IMR-90 (cell line): Measurements from ENCODE around the gene HERC3. TPM values are rescaled to one million over a fixed set of nuclear protein-coding genes. Genes with fewer than 3 reads are reported as not detected.

Experiments used
- ATAC-seq: fragments of 200-7000 bp; cut with Tn5 transposase; 2 replicates; pipeline ENCODE4 v1.9.1; 2020; ENCODE audit warnings: low read depth, mild to moderate bottlenecking, moderate library complexity
- BruUV-seq: library from RNA; stranded (reverse); fragments of 400-500 nt; replicated peaks from 2 replicates; lab custom pipeline; 2021; lab: Mats Ljungman, UMichigan
- CTCF ChIA-PET: fragments of 300-600 bp; formaldehyde crosslinking; extraction: SDS; loops from one replicate; lab custom pipeline; 2021; ENCODE audit warnings: antibody characterized with exemption; lab: Yijun Ruan, JAX
- POLR2A ChIA-PET: fragments of 300-600 bp; sonication (Branson Sonifier 250); formaldehyde crosslinking; loops from one replicate; lab custom pipeline; 2022; ENCODE audit warnings: antibody characterized with exemption; ENCODE audit not compliant: unreplicated experiment; lab: Charles Lee
- DNase-seq: peaks from one replicate; pipeline ENCODE4 v3.0.0; 2013
- H2AFZ ChIP-seq: replicated peaks from 2 replicates; pipeline ENCODE3; 2013; ENCODE audit warnings: low read length, mild to moderate bottlenecking; ENCODE audit not compliant: poor library complexity
- H2AK5ac ChIP-seq: 2 replicates; pipeline ENCODE4 v1.6.1; 2013; ENCODE audit warnings: low read depth, low read length, inconsistent platforms
- H2AK9ac ChIP-seq: replicated peaks from 2 replicates; pipeline ENCODE3; 2013; ENCODE audit warnings: mild to moderate bottlenecking, low read depth, low read length, moderate library complexity; ENCODE audit not compliant: poor library complexity
- H2BK120ac ChIP-seq: 2 replicates; pipeline ENCODE4 v1.6.1; 2013; ENCODE audit warnings: low read depth, low read length, inconsistent platforms
- H2BK15ac ChIP-seq: 3 replicates; pipeline ENCODE4 v1.6.1; 2013; ENCODE audit warnings: low read depth, low read length, inconsistent platforms
- H2BK20ac ChIP-seq: 2 replicates; pipeline ENCODE4 v1.6.1; 2013; ENCODE audit warnings: low read depth, mild to moderate bottlenecking, inconsistent platforms, low read length, moderate library complexity
- H2BK5ac ChIP-seq: 2 replicates; pipeline ENCODE4 v1.6.1; 2013; ENCODE audit warnings: mild to moderate bottlenecking, low read depth, low read length, inconsistent platforms; ENCODE audit not compliant: poor library complexity, severe bottlenecking
- H3K14ac ChIP-seq: replicated peaks from 2 replicates; pipeline ENCODE4 v1.6.1; 2013; ENCODE audit warnings: low read depth, low read length, inconsistent platforms
- H3K18ac ChIP-seq: 2 replicates; pipeline ENCODE4 v1.6.1; 2013; ENCODE audit warnings: low read depth, low read length, control low read depth
- H3K23ac ChIP-seq: 2 replicates; pipeline ENCODE4 v1.6.1; 2013; ENCODE audit warnings: low read depth, low read length, inconsistent platforms
- H3K27ac ChIP-seq: 2 replicates; pipeline ENCODE4 v1.5.1; 2013; ENCODE audit warnings: mild to moderate bottlenecking, control low read depth, low read length; ENCODE audit not compliant: insufficient read depth
- H3K27me3 ChIP-seq: 2 replicates; pipeline ENCODE4 v1.6.1; 2013; ENCODE audit warnings: low read length; ENCODE audit not compliant: control insufficient read depth, insufficient read depth
- H3K36me3 ChIP-seq: 2 replicates; pipeline ENCODE4 v1.6.1; 2013; ENCODE audit warnings: low read length, mixed read lengths; ENCODE audit not compliant: control insufficient read depth, insufficient read depth
- H3K4ac ChIP-seq: 2 replicates; pipeline ENCODE4 v1.6.1; 2013; ENCODE audit warnings: low read depth, low read length, inconsistent platforms
- H3K4me1 ChIP-seq: 2 replicates; pipeline ENCODE4 v1.6.1; 2013; ENCODE audit warnings: low read length, mixed read lengths; ENCODE audit not compliant: control insufficient read depth, insufficient read depth
- H3K4me2 ChIP-seq: 2 replicates; pipeline ENCODE4 v1.6.1; 2013; ENCODE audit warnings: low read depth, mild to moderate bottlenecking, control low read depth, low read length, moderate library complexity
- H3K4me3 ChIP-seq: 2 replicates; pipeline ENCODE4 v1.5.1; 2013; ENCODE audit warnings: low read depth, mild to moderate bottlenecking, control low read depth, low read length, moderate library complexity; ENCODE audit not compliant: insufficient read depth
- H3K56ac ChIP-seq: 2 replicates; pipeline ENCODE4 v1.6.1; 2013; ENCODE audit warnings: low read length, inconsistent platforms; ENCODE audit not compliant: insufficient read depth; ENCODE audit errors: extremely low read depth
- H3K79me1 ChIP-seq, 2 experiments: 2 replicates each; pipeline ENCODE4 v1.6.1; 2013; ENCODE audit warnings: low read length in 2 of 2, inconsistent platforms in 1 of 2, low read depth in 1 of 2
- H3K9ac ChIP-seq: 2 replicates; pipeline ENCODE4 v1.6.1; 2013; ENCODE audit warnings: low read depth, low read length, control low read depth
- H3K9me1 ChIP-seq: 2 replicates; pipeline ENCODE4 v1.6.1; 2013; ENCODE audit warnings: low read length, inconsistent platforms; ENCODE audit not compliant: insufficient read depth
- H3K9me3 ChIP-seq: 2 replicates; pipeline ENCODE4 v1.6.1; 2013; ENCODE audit warnings: low read length; ENCODE audit not compliant: control insufficient read depth, insufficient read depth
- H4K20me1 ChIP-seq: 2 replicates; pipeline ENCODE4 v1.6.1; 2013; ENCODE audit warnings: low read length, inconsistent platforms; ENCODE audit not compliant: insufficient read depth
- H4K5ac ChIP-seq: 2 replicates; pipeline ENCODE4 v1.6.1; 2013; ENCODE audit warnings: mild to moderate bottlenecking, low read depth, low read length, control low read depth
- H4K8ac ChIP-seq, 2 experiments: 2 replicates each; pipeline ENCODE4 v1.6.1; 2013; ENCODE audit warnings: low read depth in 2 of 2, low read length in 2 of 2, control low read depth in 1 of 2, inconsistent platforms in 1 of 2
- H4K91ac ChIP-seq: 2 replicates; pipeline ENCODE4 v1.6.1; 2013; ENCODE audit warnings: low read depth, low read length, inconsistent platforms; ENCODE audit not compliant: insufficient read depth
- BHLHE40 ChIP-seq: fragments of 150-350 bp; IDR thresholded peaks from 2 replicates; pipeline ENCODE4 v1.6.1; 2016; ENCODE audit warnings: mild to moderate bottlenecking, low read depth, low read length
- CHD1 ChIP-seq: IDR thresholded peaks from 2 replicates; pipeline ENCODE4 v1.6.1; 2012; ENCODE audit warnings: low read depth, low read length, improper control_type of control experiment
- FOS ChIP-seq: fragments of 150-350 bp; IDR thresholded peaks from 2 replicates; pipeline ENCODE4 v1.6.1; 2016; ENCODE audit warnings: low read depth, low read length
- MAZ ChIP-seq: IDR thresholded peaks from 2 replicates; pipeline ENCODE4 v1.6.1; 2012; ENCODE audit warnings: low read depth, mild to moderate bottlenecking, low read length, improper control_type of control experiment, moderate library complexity, borderline replicate concordance
- MXI1 ChIP-seq: IDR thresholded peaks from 2 replicates; pipeline ENCODE4 v1.6.1; 2012; ENCODE audit warnings: low read depth, mild to moderate bottlenecking, low read length, moderate library complexity, borderline replicate concordance
- NFE2L2 ChIP-seq: fragments of 150-350 bp; IDR thresholded peaks from 2 replicates; pipeline ENCODE4 v1.6.1; 2016; ENCODE audit warnings: low read depth, mild to moderate bottlenecking, low read length
- RAD21 ChIP-seq: IDR thresholded peaks from 2 replicates; pipeline ENCODE4 v1.6.1; 2012; ENCODE audit warnings: low read length, improper control_type of control experiment
- RCOR1 ChIP-seq: IDR thresholded peaks from 2 replicates; pipeline ENCODE4 v1.6.1; 2012; ENCODE audit warnings: mild to moderate bottlenecking, low read length, improper control_type of control experiment; ENCODE audit not compliant: insufficient replicate concordance
- RFX5 ChIP-seq: IDR thresholded peaks from 2 replicates; pipeline ENCODE4 v1.8.0; 2012; ENCODE audit warnings: low read depth, mild to moderate bottlenecking, low read length, moderate library complexity
- SMC3 ChIP-seq: fragments of 150-350 bp; IDR thresholded peaks from 2 replicates; pipeline ENCODE4 v1.6.1; 2016; ENCODE audit warnings: low read depth, mild to moderate bottlenecking, antibody characterized with exemption, low read length, moderate library complexity
- dilution Hi-C: fragments of 300-500 bp; cut with HindIII; formaldehyde crosslinking; loops from one replicate; pipeline ENCODE4 v1.14.3; 2018; ENCODE audit warnings: low sequenced_read_pairs; ENCODE audit not compliant: unreplicated experiment
- in situ Hi-C: fragments of 300-500 bp; cut with MboI; formaldehyde crosslinking; loops from 3 replicates; pipeline ENCODE4 v1.14.3; 2019; ENCODE audit warnings: low sequenced_read_pairs, inconsistent platforms, mixed read lengths
- intact Hi-C: fragments of 100-400 bp; cut with micrococcal nuclease; formaldehyde crosslinking; loops from 2 replicates; pipeline ENCODE4 v1.10.0; 2022
- polyA plus RNA-seq, 3 experiments: library from polyadenylated mRNA; depleted of rRNA; stranded (reverse); fragments of >200 nt; gene quantifications; 2 replicates each; pipeline ENCODE4 v1.2.3, GENCODE V29; 2012; ENCODE audit warnings: low replicate concordance in 1 of 3
- total RNA-seq: library from RNA; depleted of rRNA; stranded (reverse); fragments of >200 nt; gene quantifications from 2 replicates; pipeline ENCODE4 v1.2.3, GENCODE V29; 2012
- TF ChIP-seq, protein P1 (sequence below): fragments of 150-350 bp; IDR thresholded peaks from 2 replicates; pipeline ENCODE4 v1.6.1; 2017; ENCODE audit warnings: mild to moderate bottlenecking, antibody characterized with exemption, low read length, low read depth

Gene HERC3
- total and polyA plus RNA-seq, 2 of the 4 experiments (the other 2 are of a cell fraction): 8.9 to 9.5 TPM

DNA sequence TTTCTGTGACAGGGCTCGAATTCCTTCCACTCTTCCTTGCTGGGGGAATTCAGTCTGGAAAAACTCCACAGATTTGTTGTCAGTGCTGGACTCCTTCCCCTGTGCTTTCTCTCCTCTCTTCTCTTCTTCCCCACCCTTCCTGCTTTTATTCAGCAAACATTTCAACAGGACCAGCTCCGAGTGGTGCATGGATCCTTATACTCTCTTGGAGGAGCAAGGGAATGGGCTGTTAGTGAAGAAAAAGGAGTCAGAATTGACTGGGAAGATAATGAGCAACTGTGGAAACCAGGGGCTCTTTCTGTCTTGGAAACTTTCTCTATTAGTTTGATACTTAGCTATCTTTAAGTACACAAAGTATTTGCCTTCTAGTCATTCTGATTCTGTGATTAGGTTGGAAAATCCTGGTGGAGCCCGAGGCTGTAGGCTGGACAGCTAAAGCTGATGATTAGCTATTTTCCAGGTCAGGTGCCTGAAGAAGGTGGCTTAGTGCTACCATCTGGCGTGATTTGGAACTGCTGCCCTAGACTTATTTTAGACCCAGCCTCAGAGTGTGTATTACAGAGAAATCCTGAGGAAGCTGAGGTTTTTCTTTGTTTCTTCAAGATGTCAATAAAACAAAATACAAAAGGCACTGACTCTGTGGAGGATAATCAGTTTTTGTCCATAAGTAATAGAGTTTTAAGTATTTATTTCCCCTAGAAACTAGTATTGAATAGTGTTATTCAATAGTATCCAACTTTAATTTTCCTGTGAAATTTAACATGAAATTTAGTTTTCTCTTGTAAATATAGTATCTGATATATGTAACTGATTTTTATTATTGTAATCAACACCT lies 67.0 kb downstream of the HERC3 start (continued):
- TF ChIP-seq, protein P1, sequence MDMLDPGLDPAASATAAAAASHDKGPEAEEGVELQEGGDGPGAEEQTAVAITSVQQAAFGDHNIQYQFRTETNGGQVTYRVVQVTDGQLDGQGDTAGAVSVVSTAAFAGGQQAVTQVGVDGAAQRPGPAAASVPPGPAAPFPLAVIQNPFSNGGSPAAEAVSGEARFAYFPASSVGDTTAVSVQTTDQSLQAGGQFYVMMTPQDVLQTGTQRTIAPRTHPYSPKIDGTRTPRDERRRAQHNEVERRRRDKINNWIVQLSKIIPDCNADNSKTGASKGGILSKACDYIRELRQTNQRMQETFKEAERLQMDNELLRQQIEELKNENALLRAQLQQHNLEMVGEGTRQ: no peak
- no peak for TF ChIP-seq FOS

DNA sequence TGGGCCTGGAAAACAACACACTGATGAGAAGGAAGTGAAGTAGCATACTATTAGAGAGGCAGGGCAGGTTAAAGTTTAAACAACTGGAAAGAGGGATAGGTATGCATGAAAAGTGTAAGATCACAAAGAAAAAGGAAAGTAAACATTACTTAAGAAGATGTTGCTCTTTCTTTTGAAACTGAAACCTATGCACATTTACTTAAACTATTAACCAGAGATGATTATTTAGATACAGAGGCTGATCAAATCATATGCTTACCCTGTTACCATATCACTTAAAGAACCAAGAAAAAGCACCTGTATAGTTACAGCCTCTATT lies 67.6 kb downstream of the HERC3 start:
- ATAC-seq: no peak
- no peak overlapping the region for H4K8ac ChIP-seq
- intact Hi-C loops: loop anchor here (1.0 to 2.0 kb wide), 3 partner anchors 67 to 132 kb away; partner anchors contain the start of gene HERC3

More for the DNA sequence above, 67.6 kb downstream of the HERC3 start:
- TF ChIP-seq BHLHE40 (no peak), CHD1 (no peak), RCOR1 (no peak), RAD21 (no peak), SMC3 (no peak), MAZ (no peak), RFX5 (no peak), MXI1 (no peak), NFE2L2 (no peak)
- H3K9me3 ChIP-seq: no peaks in the 10 kb centered on the region
- ChIA-PET CTCF (interaction anchor here (0.5 to 1.4 kb wide), 10 partner anchors 21 to 222 kb away, joined by 3 to 14 read pairs (median 4); partner anchors contain the start of gene PYURF), POLR2A (no interaction called here)
- no peak overlapping the region for H3K4me3 ChIP-seq
- no peak overlapping the region for H3K14ac ChIP-seq
- BruUV-seq: no TSS peak
- H3K4ac ChIP-seq: peak overlapping the region; percentile 13; the same call in 1 of the 2 replicates
- no peaks in the 10 kb centered on the region for H3K27me3 ChIP-seq
- H2AK9ac ChIP-seq: no peak overlapping the region
- in situ Hi-C loops (loop anchor here (5.0 kb wide), 1 partner anchor 123 kb away; no protein-coding TSS in a partner anchor), dilution Hi-C loops (no loop called here)
- H4K5ac ChIP-seq: no peak overlapping the region
- H3K18ac ChIP-seq: no peak overlapping the region
- no peak overlapping the region for H3K23ac ChIP-seq
- no peak overlapping the region for H3K4me2 ChIP-seq
- no peak overlapping the region for H3K56ac ChIP-seq
- H2BK120ac ChIP-seq: no peak overlapping the region
- no peak overlapping the region for H2AFZ ChIP-seq
- H4K91ac ChIP-seq: no peak overlapping the region
- H2BK15ac ChIP-seq: no peak overlapping the region
- peaks cover 15% of the 10 kb centered on the region for H3K4me1 ChIP-seq
- no peak for DNase-seq
- H2AK5ac ChIP-seq: no peak overlapping the region
- no peaks in the 10 kb centered on the region for H4K20me1 ChIP-seq
- H3K9ac ChIP-seq: no peak overlapping the region
- H3K27ac ChIP-seq: no peak overlapping the region
- peaks cover 13% of the 10 kb centered on the region for H3K9me1 ChIP-seq
- peak overlapping the region; percentile 59 for H2BK5ac ChIP-seq
- H3K36me3 ChIP-seq: peaks cover 2% of the 10 kb centered on the region
- peaks cover 0 to 17% of the 10 kb centered on the region in 2 experiments; a peak in 2 of 4 replicates for H3K79me1 ChIP-seq
- H2BK20ac ChIP-seq: no peak overlapping the region; the same call in 1 of the 2 replicates
